Fibroblast of peridontal ligament (primary cell): ENCODE measurements around the gene ARF6.
"Not testable (repeated sequence)": the region's sequence is repeated elsewhere in the genome, so short reads cannot be mapped to it uniquely, and the experiment has no call there.

Source experiments
- DNase-seq: peaks from one replicate; pipeline ENCODE4 v3.0.0-alpha.2; 2010; ENCODE audit errors: extremely low read depth

The ARF6 gene

DNA sequence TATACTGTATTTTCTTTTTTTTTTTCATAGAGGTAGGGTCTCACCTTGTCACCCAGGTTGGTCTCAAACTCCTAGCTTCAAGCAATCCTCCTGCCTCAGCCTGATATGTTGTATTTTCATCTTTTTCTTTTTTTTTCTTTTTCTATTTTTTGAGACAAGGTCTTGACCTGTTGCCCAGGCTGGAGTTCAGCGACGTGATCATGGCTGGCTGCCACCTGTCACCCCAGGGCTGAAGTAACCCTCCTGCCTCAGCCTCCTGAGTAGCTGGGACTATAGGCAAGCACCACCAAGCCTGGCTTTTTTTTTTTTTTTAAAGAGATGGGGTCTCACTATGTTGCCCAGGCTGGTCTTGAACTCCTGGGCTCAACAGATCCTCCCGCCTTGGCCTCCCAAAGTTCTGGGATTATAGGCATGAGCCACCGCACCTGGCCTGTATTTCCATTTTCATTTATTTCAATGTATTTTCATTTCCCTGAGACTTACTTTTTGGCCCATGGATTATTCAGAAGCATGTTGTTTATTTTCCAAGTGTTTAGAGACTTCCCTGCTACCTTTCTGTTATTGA is 16.2 kb upstream of the ARF6 start:
- no peak for DNase-seq

DNA sequence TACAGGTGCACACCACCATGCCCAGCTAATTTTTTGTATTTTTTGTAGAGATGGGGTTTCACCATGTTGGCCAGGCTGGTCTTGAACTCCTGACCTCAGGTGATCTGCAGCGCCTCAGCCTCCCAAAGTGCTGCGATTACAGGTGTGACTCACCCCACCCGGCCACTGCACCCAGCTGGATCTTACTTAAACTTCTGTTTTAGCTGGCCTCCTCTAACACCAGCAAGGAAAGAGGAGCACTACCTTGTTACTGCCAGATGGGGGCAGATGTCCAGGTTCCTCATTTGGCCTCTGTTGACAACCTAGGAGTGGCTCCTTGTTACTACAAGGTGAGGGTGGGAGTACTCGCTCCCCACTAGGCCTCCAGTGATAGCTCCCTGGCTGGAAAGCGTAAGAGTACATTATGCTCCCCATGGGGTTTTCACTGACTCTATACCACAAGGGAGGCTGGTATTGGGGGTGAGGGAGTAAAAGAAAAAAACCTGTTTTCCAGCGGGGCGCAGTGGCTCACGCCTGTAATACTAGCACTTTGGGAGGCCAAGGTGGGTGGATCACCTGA is 13.2 kb upstream of the ARF6 start:
- DNase-seq = no peak

DNA sequence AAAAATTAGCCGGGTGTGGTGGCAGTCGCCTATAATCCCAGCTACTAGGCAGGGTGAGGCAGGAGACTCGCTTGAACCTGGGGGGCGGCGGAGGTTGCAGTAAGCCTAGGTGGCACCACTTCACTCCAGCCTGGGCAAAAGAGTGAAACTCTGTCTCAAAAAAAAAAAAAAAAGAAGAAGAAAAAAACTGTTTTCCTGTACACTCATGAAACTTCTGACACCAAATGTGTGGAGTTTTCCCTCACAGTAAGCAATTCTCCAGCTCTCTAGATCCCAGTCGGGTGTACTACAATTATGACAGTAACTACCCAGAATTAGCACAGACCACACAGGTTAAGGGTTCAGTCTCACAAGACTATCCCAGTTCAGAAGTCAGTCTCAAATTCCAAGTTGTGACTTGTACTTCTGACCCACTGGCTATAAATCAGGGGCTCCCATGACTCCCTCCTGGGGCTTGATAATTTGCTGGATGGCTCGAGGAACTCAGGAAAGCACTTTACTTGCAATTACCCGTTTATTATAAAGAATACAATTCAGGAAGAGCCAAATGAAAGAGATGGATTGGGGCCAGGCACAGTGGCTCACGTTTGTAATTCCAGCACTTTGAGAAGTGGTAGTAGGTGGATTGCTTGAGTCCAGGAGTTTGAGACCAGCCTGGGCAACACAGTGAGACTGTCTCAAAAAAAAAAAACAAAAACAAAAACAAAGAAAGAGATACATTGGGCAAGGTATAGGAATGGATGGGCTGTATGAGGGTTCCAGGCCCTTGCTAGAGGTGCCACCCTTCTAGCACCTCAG is 12.4 kb upstream of the ARF6 start:
- DNase-seq = no peak

DNA sequence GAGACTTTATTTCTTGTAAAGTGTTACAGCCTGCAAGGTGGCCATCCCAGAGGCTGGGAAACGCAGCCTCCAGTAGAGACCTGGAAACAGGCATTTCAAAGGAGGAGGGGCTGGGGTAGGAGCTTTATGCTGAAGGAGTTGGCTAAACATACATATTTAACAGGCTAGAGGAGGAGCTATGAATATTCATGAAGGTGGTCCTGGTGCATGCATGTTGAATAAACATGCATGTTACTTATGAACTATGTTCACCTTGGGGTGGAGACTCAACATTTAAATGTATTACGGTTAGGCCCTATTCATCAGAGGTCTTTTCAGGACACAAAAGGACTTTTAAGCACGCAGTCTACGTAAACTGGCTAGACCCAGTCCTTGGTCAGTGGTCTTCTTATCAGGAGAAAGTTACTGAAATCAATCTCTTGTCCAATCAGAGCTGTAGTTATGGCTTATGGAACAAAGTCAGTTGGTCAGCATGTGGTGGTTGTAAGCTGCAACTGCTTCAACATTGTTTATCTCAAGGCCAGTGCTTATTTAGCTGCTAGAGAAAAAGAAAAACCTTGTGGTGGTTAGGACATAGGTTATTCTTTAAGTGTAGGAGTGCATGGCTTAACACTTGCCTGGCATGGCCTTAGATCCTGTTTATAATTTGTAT is 11.4 kb upstream of the ARF6 start:
- no peak for DNase-seq

DNA sequence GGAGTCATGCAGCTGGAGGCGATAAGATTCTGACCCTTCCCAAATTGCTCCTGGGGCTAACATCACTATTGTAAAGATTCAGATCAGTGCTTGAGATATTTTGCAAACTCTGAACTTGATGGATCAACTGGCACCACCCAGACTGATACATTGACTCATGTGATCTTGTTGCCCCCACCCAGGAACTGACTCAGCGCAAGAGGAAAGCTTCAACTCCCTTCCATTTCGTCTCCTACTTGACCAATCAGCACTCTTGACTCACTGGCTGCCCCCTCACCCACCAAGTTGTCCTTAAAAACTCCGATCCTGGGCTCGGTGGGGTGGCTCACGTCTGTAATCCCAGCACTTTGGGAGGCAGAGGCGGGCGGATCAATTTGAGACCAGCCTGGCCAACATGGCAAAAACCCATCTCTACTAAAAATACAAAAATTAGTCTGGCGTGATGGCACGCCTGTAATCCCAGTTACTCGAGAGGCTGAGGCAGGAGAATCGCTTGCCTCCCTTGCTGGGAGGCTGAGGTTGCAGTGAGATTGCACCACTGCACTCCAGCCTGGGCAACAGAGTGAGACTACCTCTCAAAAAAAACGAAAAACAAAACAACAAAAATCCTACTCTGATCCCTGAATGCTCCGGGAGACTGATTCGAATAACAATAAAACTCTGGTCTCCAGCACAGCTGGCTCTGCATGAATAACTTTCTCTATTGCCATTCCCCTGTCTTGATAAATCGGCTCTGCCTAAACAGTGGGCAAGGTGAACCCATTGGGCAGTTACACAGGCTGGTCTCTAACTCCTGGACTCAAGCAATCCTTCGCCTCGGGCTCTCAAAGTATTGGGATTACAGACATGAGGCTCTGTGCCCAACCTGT is 9.8 kb upstream of the ARF6 start:
- DNase-seq = no peak

DNA sequence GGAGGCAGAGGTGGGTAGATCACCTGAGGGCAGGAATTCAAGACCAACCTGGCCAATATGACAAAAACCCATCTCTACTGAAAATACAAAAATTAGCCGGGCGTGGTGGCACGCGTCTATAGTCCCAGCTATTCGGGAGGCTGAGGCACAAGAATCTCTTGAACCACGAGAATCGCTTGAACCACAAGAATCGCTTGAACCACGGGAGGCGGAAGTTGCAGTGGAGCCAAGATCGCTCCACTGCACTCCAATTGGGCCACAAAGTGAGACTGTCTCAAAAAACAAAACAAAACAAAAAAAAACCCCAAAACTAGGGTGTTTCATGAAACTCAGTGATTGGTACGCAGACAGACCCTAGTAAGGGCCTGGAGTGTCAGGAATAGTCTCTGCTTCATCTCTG is 6.4 kb upstream of the ARF6 start:
- no peak for DNase-seq

DNA sequence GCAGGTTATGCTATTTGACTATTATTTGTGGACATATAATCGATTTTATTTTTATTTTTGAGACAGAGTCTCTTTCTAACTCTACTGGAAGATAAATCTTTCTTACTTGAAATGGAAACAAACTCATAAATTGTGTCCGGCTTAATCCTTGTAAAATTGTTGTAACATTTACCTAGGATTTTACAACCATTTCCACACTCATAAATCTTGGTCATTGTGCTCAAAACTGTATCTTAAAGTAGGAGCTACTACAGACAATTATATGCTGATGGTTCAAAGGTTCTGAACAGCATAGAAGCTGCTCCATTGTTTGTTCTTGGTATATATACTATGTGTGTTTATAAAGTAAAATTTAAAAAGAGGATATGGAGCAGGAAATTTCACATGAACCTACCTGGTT is 4.6 kb upstream of the ARF6 start:
- DNase-seq = no peak

DNA sequence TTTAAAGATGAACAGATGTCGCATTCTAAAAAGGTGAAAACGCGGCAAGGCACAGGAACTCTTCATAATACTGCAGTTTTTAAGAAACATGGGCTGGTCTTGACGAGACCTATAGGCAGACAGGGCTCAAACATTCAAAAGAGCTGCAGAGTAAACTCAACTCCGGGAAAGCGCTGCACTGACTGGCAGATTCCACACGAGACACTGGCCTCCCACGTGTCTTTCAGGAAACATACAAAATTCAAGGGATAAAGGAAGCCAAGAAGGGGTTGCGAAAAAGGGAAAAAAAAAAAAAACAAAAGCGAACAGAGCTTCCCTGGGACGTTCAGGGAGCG is 614 bp upstream of the ARF6 start:
- DNase-seq = peak; percentile 93

DNA sequence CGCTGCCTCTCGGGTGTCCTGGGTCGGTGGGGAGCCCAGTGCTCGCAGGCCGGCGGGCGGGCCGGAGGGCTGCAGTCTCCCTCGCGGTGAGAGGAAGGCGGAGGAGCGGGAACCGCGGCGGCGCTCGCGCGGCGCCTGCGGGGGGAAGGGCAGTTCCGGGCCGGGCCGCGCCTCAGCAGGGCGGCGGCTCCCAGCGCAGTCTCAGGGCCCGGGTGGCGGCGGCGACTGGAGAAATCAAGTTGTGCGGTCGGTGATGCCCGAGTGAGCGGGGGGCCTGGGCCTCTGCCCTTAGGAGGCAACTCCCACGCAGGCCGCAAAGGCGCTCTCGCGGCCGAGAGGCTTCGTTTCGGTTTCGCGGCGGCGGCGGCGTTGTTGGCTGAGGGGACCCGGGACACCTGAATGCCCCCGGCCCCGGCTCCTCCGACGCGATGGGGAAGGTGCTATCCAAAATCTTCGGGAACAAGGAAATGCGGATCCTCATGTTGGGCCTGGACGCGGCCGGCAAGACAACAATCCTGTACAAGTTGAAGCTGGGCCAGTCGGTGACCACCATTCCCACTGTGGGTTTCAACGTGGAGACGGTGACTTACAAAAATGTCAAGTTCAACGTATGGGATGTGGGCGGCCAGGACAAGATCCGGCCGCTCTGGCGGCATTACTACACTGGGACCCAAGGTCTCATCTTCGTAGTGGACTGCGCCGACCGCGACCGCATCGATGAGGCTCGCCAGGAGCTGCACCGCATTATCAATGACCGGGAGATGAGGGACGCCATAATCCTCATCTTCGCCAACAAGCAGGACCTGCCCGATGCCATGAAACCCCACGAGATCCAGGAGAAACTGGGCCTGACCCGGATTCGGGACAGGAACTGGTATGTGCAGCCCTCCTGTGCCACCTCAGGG is 679 bp downstream of the ARF6 start:
- no peak for DNase-seq

DNA sequence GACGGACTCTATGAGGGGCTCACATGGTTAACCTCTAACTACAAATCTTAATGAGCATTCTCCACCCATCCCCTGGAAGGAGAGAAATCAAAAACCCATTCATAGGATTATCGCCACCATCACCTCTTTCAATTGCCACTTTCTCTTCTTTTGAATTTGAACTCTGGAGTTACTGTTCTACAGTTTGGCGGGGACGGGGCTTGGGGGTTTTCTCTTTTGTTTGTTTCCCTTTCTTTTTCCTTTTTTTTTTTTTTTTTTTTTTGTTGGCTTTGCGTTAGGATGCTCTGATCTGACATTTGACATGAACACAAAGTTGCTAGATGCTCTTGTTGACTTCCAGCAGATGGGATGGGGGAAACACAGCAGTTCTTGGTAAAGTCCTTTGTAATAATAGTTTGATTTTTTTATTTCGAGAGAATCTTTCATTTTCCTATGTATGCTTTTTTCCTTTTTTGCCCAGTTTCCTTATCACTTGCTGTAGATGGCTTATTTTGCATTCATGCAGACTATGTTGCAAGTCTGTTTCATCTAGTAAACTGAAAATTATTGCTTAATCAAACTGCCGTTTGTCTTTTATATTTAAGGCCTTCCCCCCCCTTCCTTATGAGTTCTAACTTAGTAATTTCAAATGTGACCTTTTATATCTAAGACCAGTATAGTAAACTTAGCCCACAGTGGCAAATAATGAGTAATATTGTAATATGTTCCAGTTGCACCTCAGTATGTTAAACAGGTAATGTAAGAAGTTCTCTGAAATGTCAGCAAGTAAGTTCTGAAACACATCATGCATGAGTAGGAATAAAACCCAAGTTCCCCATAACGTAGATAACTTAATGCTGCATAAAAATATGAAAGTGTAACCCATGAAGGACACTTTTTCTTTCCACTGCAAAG is 1.6 kb downstream of the ARF6 start:
- DNase-seq = not testable (repeated sequence)

DNA sequence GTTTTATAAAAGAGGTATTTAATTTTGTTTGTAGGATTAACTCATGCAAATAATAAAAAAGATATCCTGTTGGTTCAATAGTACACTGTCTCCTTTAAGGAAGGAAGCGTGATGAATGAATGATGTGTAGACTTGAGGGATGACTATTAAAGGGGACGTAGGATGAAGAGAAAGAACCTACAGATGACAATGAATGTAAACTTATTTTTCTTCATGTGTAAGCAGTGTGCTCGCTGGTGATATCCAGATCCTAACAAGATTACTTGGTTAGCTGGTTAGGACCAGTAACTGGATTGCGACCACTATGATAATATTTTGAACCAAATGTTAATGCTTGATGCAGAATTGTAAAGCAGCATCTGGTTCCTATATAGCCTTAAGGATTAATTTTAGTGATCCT is 2.6 kb downstream of the ARF6 start:
- no peak for DNase-seq

DNA sequence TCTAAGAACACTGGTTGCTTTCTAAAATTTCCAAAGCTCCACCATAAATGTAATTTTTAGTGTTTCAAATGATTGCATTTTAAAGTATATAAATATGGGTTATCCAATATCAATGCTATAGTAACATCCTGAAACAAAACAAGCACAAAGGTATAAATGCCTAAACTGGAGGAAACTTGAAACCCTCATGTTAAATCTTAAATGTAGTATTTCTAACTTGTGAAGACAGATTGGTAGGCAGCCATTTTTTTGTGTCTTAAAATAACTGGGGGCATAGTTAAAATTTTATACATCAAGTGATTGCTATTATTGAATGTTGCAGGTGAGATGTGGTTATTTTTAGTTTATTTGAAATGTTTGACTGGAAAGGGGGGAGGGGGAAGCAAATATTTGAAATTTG is 3.4 kb downstream of the ARF6 start:
- DNase-seq = not testable (repeated sequence)

DNA sequence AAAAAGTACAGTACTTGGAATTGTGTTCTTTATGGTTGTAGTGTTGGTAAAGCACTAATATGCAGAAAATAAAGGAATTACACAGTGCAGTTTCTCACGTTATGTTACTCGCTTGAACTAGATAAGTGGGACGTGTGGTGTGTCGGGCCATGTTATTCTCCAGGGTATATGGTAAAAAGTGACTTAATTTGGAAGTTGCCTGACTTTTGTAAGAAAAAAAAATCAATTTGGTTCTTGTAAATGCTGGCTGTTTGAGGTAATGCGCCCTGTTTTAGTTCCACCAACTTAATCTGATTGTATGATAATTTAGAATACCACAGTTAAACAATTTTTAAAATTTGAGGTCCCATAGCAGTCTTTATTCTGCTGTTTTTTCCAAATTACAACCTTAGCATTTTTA is 4.1 kb downstream of the ARF6 start:
- no peak for DNase-seq

DNA sequence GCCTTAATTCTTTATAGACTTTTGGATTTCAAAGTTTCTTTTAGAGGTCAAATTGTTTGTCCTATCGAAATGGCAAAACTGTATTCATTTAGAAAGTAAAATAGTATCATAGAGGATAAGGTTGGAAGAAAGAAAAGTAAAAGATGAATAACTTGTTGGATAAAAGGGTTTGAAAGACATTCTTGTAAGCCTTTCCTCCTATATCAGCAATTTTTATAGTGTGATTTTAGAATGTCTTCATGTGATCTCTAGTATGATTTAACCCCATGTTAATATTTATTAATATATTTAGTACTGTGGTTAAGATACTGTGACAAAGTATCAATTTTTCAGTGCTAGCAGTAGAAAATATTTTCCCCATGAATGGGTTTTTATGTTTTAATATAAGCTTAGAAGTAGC is 4.5 kb downstream of the ARF6 start:
- DNase-seq = no peak

DNA sequence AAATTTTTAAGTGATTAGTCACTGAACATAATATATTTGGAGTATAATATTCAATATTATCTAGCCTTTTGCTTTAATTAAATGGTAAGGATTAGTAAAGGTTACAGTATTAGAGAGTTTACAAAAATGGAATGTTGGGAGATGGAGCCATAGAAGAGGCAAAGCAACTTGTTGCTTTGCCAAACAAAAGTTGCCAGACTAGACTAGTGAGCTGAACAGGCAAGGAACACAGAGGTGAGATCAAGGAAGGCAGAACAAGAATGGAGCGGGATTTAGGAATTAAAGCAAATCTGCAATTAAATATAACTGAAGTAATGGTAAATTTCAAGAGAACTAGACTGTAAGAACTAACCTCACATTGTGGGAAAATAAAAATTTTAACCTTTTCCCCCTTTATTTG is 5.1 kb downstream of the ARF6 start:
- no peak for DNase-seq

DNA sequence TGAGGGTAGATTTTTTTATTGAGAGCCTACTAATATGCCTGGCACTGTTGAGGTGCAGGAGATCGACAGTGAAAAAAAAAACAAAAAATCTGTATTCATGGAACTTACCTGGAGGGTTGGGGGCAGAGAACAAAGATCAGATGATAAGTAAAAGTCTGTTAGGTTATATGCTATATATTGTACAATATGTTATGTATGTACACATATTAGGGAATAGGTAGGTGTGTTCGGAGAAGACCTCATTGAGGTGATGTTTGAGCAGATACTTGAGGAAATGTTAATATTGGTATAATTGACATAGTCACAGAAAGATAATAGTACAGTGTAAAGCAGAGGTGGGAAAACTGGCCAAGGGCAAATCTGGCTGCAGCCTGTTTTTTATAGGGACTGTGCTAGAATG is 5.6 kb downstream of the ARF6 start:
- no peak for DNase-seq

DNA sequence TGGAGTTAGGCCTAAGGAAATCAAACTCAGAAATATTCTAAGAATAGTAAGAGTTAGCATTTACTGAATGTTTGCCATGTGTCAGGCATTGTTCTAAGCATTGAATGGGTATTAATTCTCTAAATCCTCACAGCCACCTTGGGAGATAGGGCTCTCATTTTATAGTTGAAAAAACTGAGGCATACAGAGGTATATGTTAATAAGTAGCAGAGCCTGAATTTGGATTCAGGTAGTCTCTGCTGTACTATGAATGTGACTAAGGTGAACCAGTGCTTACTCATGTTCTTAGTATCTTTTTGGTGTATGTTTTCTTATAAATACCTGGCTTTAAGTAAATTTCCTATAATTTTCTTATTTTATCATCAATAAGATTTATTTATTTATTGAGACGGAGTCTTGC is 8.1 kb downstream of the ARF6 start:
- no peak for DNase-seq

DNA sequence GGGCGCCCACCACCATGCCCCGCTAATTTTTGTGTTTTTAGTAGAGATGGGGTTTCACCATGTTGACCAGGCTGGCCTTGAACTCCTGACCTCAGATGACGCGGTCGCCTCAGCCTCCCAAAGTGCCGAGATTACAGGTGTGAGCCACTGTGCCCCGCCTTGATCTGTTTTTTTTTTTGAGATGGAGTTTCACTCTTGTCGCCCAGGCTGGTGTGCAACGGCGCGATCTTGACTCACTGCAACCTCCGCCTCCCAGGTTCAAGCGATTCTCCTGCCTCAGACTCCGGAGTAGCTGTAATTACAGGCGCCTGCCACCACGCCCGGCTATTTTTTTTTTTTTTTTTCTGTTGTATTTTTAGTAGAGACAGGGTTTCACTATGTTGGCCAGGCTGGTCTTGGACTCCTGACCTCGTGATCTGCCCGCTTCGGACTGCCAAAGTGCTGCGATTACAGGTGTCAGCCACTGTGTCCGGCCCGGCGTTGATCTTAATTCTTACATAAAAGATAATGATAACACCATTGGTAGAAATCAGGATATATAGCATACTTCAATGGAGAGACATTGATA is 9.9 kb downstream of the ARF6 start:
- not testable (repeated sequence) for DNase-seq

DNA sequence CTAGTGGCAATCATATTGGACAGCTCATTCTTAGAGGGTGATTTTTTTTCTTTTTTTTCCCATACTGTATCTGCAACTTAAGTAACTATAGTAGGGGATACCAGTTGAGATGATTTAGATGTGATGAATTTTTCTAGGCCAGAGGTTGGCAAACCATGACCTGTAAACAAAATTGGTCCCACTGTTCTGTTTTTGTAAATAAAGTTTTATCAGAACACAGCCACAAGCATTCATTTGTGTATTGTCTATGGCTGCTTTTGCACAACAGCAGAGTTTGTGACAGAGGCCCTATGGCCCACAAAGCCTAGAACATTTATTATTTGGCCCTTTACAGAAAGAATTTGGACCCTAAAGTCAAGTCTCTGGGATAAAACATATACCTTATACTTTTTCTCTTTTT is 11.4 kb downstream of the ARF6 start:
- no peak for DNase-seq

DNA sequence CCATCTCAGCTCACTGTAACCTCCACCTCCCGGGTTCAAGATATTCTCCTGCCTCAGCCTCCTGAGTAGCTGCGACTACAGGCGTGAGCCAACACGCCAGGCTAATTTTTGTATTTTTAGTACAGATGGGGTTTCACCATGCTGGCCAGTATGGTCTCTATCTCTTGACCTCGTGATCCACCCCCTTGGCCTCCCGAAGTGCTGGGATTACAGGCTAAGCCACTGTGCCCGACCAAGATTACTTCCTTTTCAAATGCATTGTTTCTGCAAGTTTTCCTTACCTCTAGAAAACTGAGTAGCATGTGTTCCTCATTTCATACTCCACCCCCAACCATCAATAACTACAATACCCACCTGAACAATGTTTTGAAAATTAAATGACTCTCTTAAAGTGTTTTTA is 13.1 kb downstream of the ARF6 start:
- DNase-seq = no peak
